Colon (tissue), 2 donors: Measurements from ENCODE around the gene ATP2A1.
"Not testable (repeated sequence)": the region's sequence is repeated elsewhere in the genome, so short reads cannot be mapped to it uniquely, and the experiment has no call there.

ENCODE experiments used
- FAIRE-seq: peaks from 2 replicates; lab custom pipeline; 2012; peaks lifted over from hg19 to GRCh38; lab: Jason Lieb, UNC
- donor health status: control.
- donor health status: control.

ATP2A1 gene

GRCh38 chr16:28935924-28936783 lies 57.9 kb downstream of the ATP2A1 start:
- FAIRE-seq, result no peak

GRCh38 chr16:28936784-28937155 lies 58.5 kb downstream of the ATP2A1 start:
- no peak for FAIRE-seq

GRCh38 chr16:28937222-28937876 lies 59.1 kb downstream of the ATP2A1 start:
- no peak for FAIRE-seq

- FAIRE-seq, result no peak
These were observed 60.4 kb downstream of the ATP2A1 start for GRCh38 chr16:28938721-28939120.

DNA sequence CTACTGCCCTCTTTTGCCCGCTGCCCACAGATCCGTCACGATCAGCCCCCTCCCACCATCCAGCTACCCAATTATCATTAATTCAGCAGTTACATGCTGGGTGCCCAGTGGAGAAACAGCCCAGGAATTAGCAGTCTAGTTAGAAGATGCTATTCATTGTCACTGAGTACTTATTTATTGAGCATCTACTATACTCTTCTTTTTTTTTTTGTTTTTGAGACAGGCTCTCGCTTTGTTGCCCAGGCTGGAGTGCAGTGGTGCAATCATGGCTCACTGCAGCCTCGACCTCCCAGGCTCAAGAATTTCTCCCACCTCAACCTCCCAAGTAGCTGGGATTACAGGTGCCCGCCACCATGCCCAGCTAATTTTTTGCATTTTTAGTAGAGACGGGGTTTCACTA lies 61.5 kb downstream of the ATP2A1 start:
- FAIRE-seq, result not testable (repeated sequence)

DNA sequence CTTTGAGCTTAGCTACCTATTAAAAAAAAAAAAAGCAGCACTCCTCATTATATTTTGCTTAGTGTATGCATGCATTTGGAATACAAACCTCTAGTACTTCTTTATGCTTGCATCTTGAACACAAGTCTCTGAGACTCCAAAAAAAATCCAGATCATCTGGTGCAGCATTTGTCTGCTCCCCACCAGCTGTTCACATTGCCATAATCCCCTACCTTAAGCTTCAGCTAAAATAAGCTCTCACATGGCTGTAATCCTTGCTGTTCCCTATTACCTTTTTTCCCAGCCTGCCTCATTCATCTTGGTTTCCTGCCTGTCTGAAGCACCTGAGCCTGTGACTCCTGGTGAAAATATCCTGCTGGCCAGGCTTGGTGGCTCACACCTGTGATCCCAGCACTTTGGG lies 65.0 kb downstream of the ATP2A1 start:
- no peak for FAIRE-seq

- FAIRE-seq, result no peak
These were observed 68.4 kb downstream of the ATP2A1 start for GRCh38 chr16:28946681-28947080.

DNA sequence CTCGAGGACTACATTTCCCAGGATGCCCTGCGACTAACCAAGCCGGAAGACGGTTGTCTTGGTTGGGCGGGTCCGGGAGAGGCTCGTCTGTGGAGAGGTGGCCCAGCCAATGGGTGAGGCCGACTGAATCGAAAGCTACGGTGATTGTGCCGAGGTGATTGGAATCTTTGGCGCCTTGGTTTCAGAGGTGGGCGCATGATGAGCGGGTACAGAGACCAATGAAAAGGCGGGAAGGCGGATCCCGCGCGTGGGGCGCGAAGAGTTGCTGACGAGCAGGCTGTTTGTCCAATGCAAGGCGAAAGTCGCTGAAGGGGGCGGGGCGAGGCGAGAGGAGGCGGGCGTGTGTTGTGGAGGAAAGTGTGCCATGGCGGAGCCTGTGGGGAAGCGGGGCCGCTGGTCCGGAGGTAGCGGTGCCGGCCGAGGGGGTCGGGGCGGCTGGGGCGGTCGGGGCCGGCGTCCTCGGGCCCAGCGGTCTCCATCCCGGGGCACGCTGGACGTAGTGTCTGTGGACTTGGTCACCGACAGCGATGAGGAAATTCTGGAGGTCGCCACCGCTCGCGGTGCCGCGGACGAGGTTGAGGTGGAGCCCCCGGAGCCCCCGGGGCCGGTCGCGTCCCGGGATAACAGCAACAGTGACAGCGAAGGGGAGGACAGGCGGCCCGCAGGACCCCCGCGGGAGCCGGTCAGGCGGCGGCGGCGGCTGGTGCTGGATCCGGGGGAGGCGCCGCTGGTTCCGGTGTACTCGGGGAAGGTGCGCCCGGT lies 72.5 kb downstream of the ATP2A1 start, which contains the start of gene NFATC2IP:
Gene NFATC2IP, plus strand, starts transcription at position 290 of the 762 bp plus-strand sequence. Its CDS starts 75 bp downstream, at position 365.
- peak; percentile 76 for FAIRE-seq

GRCh38 chr16:28951410-28951943 lies 73.2 kb downstream of the ATP2A1 start:
- FAIRE-seq, result no peak
